Measurements from ENCODE around the gene ERAL1.
"Not testable (repeated sequence)": the region's sequence is repeated elsewhere in the genome, so short reads cannot be mapped to it uniquely, and the experiment has no call there.

ERAL1 gene

GRCh38 chr17:28867276-28867675, 12.5 kb downstream of the ERAL1 start:
- peaks cover 2% of the 10 kb centered on the region; the same call in 1 of the 2 replicates for H3K4me1 ChIP-seq (ENCODE audit: insufficient read depth, low read length)
- H3K9ac ChIP-seq (ENCODE audit: low read depth, low read length), result no peak overlapping the region
- H3K4me3 ChIP-seq (ENCODE audit: low read length), result no peak overlapping the region
- no peaks in the 10 kb centered on the region for H3K27me3 ChIP-seq (ENCODE audit: insufficient read depth, low read length)
- no peak overlapping the region for H3K27ac ChIP-seq (ENCODE audit: low read length)
- no peaks in the 10 kb centered on the region for H3K36me3 ChIP-seq (ENCODE audit: insufficient read depth, low read depth, low read length)
- no peaks in the 10 kb centered on the region for H3K9me3 ChIP-seq (ENCODE audit: insufficient read depth, low read depth, low read length)

- Histone ChIP-seq H3K4me1 (ENCODE audit: insufficient read depth, low read length) (no peaks in the 10 kb centered on the region), H3K4me3 (ENCODE audit: low read length) (no peak overlapping the region), H3K36me3 (ENCODE audit: insufficient read depth, low read depth, low read length) (no peaks in the 10 kb centered on the region), H3K27me3 (ENCODE audit: insufficient read depth, low read length) (no peaks in the 10 kb centered on the region), H3K27ac (ENCODE audit: low read length) (no peak overlapping the region), H3K9me3 (ENCODE audit: insufficient read depth, low read depth, low read length) (no peaks in the 10 kb centered on the region), H3K9ac (ENCODE audit: low read depth, low read length) (no peak overlapping the region)
These were observed 16.3 kb downstream of the ERAL1 start for GRCh38 chr17:28871056-28871579.

DNA sequence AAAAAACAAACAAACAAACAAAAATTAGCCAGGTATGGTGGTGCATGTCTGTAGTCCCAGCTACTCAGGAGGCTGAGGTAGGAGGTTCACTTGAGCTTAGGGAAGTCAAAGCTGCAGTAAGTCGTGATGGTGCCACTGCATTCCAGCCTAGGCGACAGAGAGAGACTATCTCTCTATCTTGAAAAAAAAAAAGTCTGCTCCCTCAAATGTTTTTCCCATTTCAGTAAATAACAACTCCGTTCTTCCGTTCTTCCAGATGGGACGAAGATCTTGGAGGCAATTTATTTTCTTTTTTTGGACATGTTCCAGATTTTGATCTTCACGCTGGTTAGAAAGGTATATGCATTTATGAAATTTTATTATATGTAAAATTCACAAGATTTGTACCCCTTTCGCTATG, 19.0 kb downstream of the ERAL1 start:
- H3K9me3 ChIP-seq (ENCODE audit: insufficient read depth, low read depth, low read length), result no peaks in the 10 kb centered on the region
- H3K4me1 ChIP-seq (ENCODE audit: insufficient read depth, low read length), result no peaks in the 10 kb centered on the region
- H3K27ac ChIP-seq (ENCODE audit: low read length), result no peak overlapping the region
- peaks cover 8% of the 10 kb centered on the region; the same call in 1 of the 2 replicates for H3K36me3 ChIP-seq (ENCODE audit: insufficient read depth, low read depth, low read length)
- H3K9ac ChIP-seq (ENCODE audit: low read depth, low read length), result no peak overlapping the region
- H3K4me3 ChIP-seq (ENCODE audit: low read length), result no peak overlapping the region
- no peaks in the 10 kb centered on the region for H3K27me3 ChIP-seq (ENCODE audit: insufficient read depth, low read length)

GRCh38 chr17:28874750-28875149, 19.9 kb downstream of the ERAL1 start:
- Histone ChIP-seq H3K4me1 (ENCODE audit: insufficient read depth, low read length) (no peaks in the 10 kb centered on the region), H3K4me3 (ENCODE audit: low read length) (no peak overlapping the region), H3K27me3 (ENCODE audit: insufficient read depth, low read length) (no peaks in the 10 kb centered on the region), H3K9ac (ENCODE audit: low read depth, low read length) (no peak overlapping the region), H3K36me3 (ENCODE audit: insufficient read depth, low read depth, low read length) (peaks cover 14% of the 10 kb centered on the region), H3K27ac (ENCODE audit: low read length) (no peak overlapping the region), H3K9me3 (ENCODE audit: insufficient read depth, low read depth, low read length) (no peaks in the 10 kb centered on the region)

- Histone ChIP-seq H3K4me3 (ENCODE audit: low read length) (no peak overlapping the region), H3K27me3 (ENCODE audit: insufficient read depth, low read length) (no peaks in the 10 kb centered on the region), H3K4me1 (ENCODE audit: insufficient read depth, low read length) (no peaks in the 10 kb centered on the region), H3K9me3 (ENCODE audit: insufficient read depth, low read depth, low read length) (no peaks in the 10 kb centered on the region), H3K9ac (ENCODE audit: low read depth, low read length) (no peak overlapping the region), H3K27ac (ENCODE audit: low read length) (no peak overlapping the region), H3K36me3 (ENCODE audit: insufficient read depth, low read depth, low read length) (peaks cover 26% of the 10 kb centered on the region)
These were observed 21.2 kb downstream of the ERAL1 start for GRCh38 chr17:28875848-28876550.

DNA sequence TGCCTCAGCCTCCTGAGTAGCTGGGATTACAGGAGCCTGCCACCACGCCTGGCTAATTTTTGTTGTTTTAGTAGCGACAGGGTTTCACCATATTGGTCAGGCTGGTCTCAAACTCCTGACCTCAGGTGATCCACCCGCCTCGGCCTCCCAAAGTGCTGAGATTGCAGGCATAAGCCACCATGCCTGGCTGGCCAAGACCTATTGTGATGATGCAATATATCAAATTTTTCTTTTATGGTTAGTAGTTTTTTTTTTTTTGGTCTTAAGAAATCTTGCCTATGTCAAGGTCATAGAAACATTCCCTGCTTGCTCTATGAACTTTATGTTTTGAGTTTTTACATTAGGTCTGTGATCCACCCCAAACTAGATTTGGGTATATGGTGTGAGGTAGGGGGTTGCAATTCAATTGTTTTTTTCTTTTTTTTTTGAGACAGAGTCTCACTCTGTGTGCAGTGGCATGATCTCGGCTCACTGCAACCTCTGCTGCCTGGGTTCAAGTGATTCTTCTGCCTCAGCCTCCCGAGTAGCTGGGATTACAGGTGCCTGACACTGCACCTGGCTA, 22.4 kb downstream of the ERAL1 start:
- not testable (repeated sequence) for H3K9me3 ChIP-seq (ENCODE audit: insufficient read depth, low read depth, low read length); H3K4me3 ChIP-seq (ENCODE audit: low read length); H3K4me1 ChIP-seq (ENCODE audit: insufficient read depth, low read length); H3K27ac ChIP-seq (ENCODE audit: low read length); H3K9ac ChIP-seq (ENCODE audit: low read depth, low read length); H3K27me3 ChIP-seq (ENCODE audit: insufficient read depth, low read length)
- peaks cover 39% of the 10 kb centered on the region for H3K36me3 ChIP-seq (ENCODE audit: insufficient read depth, low read depth, low read length)

DNA sequence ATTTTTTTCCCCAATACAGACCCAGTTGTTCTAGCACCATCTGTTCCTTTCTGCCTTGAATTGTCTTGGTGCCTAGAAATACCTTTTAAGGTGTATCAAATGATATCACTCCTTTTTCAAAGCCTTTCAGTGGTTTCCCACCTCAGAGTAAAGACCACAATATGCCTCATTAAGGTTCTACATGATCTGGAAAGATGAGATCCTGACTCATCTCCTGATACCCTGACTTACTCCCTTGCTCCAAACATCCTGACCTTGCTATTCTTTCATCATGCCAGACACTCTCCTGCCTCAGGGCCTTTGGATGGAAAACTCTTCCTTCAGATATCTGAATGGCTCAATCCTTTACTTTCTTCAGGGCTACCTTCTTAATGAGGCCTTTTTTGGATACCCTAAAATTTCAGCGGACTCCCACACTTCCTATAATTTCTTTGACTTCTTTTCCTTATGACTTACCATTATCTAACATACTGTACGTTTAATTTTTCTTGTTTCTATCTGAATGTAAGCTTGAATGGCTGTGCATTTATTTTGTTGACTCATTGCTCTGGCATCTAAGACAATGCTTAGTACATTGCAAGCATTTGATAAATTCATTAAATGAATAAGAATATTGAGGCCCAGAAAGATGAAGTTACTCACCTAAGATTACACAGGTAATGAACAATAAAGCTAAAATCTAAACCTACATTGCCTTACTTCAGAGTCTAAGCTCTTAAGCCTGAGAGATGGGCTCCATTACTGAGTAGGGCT, 23.5 kb downstream of the ERAL1 start:
- no peak overlapping the region for H3K9ac ChIP-seq (ENCODE audit: low read depth, low read length)
- H3K9me3 ChIP-seq (ENCODE audit: insufficient read depth, low read depth, low read length), result no peaks in the 10 kb centered on the region
- no peaks in the 10 kb centered on the region for H3K27me3 ChIP-seq (ENCODE audit: insufficient read depth, low read length)
- H3K36me3 ChIP-seq (ENCODE audit: insufficient read depth, low read depth, low read length), result peaks cover 48% of the 10 kb centered on the region
- no peak overlapping the region for H3K4me3 ChIP-seq (ENCODE audit: low read length)
- H3K4me1 ChIP-seq (ENCODE audit: insufficient read depth, low read length), result no peaks in the 10 kb centered on the region
- no peak overlapping the region for H3K27ac ChIP-seq (ENCODE audit: low read length)

- no peak overlapping the region for H3K4me3 ChIP-seq (ENCODE audit: low read length)
- no peaks in the 10 kb centered on the region for H3K27me3 ChIP-seq (ENCODE audit: insufficient read depth, low read length)
- H3K9ac ChIP-seq (ENCODE audit: low read depth, low read length), result no peak overlapping the region
- no peaks in the 10 kb centered on the region for H3K4me1 ChIP-seq (ENCODE audit: insufficient read depth, low read length)
- H3K27ac ChIP-seq (ENCODE audit: low read length), result no peak overlapping the region
- peaks cover 48% of the 10 kb centered on the region for H3K36me3 ChIP-seq (ENCODE audit: insufficient read depth, low read depth, low read length)
- no peaks in the 10 kb centered on the region for H3K9me3 ChIP-seq (ENCODE audit: insufficient read depth, low read depth, low read length)
These were observed 24.2 kb downstream of the ERAL1 start for GRCh38 chr17:28878981-28879380.

DNA sequence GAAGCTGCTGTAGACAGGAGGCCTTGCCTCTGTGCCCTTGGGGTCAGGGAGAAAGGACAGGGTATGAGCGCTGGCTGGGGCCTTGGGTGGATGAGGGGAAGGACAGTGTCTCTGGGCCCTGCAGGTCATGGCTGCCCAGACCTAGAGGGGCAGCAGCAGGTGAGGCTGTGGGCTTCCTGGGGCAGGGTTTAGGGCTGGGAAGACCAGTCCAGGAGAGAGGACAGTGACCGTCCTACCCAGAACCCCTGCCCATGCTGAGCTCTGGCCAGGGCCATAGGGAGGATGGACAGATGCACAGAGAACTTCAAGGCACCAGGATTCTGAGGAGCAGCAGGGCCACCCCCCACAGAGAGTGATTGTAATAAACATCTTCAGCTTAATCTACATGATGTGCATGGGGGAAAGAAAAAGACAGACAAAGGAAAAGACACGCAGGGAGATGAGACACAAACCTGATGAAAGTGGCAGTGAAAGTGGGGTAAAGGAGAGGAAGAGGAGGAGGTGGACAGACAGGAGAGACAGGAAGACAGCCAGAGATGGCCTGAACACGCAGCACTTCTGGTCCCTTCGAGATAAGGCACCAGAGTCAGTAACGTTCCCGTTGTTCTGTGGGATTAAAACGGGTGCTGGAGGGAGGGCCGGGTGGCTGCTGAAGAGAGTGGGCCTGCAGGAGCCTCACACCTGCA, 25.2 kb downstream of the ERAL1 start:
- H3K9me3 ChIP-seq (ENCODE audit: insufficient read depth, low read depth, low read length), result no peaks in the 10 kb centered on the region
- H3K27me3 ChIP-seq (ENCODE audit: insufficient read depth, low read length), result no peaks in the 10 kb centered on the region
- H3K4me3 ChIP-seq (ENCODE audit: low read length), result no peak overlapping the region
- H3K9ac ChIP-seq (ENCODE audit: low read depth, low read length), result no peak overlapping the region
- H3K27ac ChIP-seq (ENCODE audit: low read length), result no peak overlapping the region
- H3K4me1 ChIP-seq (ENCODE audit: insufficient read depth, low read length), result no peaks in the 10 kb centered on the region
- peaks cover 53% of the 10 kb centered on the region for H3K36me3 ChIP-seq (ENCODE audit: insufficient read depth, low read depth, low read length)

- H3K27me3 ChIP-seq (ENCODE audit: insufficient read depth, low read length), result no peaks in the 10 kb centered on the region
- no peak overlapping the region for H3K9ac ChIP-seq (ENCODE audit: low read depth, low read length)
- no peak overlapping the region for H3K27ac ChIP-seq (ENCODE audit: low read length)
- no peaks in the 10 kb centered on the region for H3K4me1 ChIP-seq (ENCODE audit: insufficient read depth, low read length)
- H3K9me3 ChIP-seq (ENCODE audit: insufficient read depth, low read depth, low read length), result no peaks in the 10 kb centered on the region
- H3K4me3 ChIP-seq (ENCODE audit: low read length), result no peak overlapping the region
- H3K36me3 ChIP-seq (ENCODE audit: insufficient read depth, low read depth, low read length), result peaks cover 53% of the 10 kb centered on the region
These were observed 25.7 kb downstream of the ERAL1 start for GRCh38 chr17:28880572-28880945.

GRCh38 chr17:28881533-28882056, 26.8 kb downstream of the ERAL1 start:
- no peaks in the 10 kb centered on the region for H3K27me3 ChIP-seq (ENCODE audit: insufficient read depth, low read length)
- H3K4me3 ChIP-seq (ENCODE audit: low read length), result no peak overlapping the region
- no peak overlapping the region for H3K9ac ChIP-seq (ENCODE audit: low read depth, low read length)
- peaks cover 53% of the 10 kb centered on the region for H3K36me3 ChIP-seq (ENCODE audit: insufficient read depth, low read depth, low read length)
- no peaks in the 10 kb centered on the region for H3K9me3 ChIP-seq (ENCODE audit: insufficient read depth, low read depth, low read length)
- no peaks in the 10 kb centered on the region for H3K4me1 ChIP-seq (ENCODE audit: insufficient read depth, low read length)
- no peak overlapping the region for H3K27ac ChIP-seq (ENCODE audit: low read length)
